H1 (cell line): ENCODE results near the gene VSIR. TPM values are rescaled to one million over a fixed set of nuclear protein-coding genes. Genes with fewer than 3 reads are reported as not detected.

ENCODE experiments used
- CTCF ChIA-PET: fragments of 300-600 bp; sonication (Branson Sonifier 250); formaldehyde crosslinking; loops from one replicate; lab custom pipeline; 2021; ENCODE audit not compliant: partially characterized antibody; lab: Charles Lee
- POLR2A ChIA-PET: fragments of 300-600 bp; sonication (Branson Sonifier 250); formaldehyde crosslinking; loops from one replicate; lab custom pipeline; 2021; ENCODE audit warnings: inconsistent platforms; ENCODE audit not compliant: partially characterized antibody; lab: Charles Lee
- DNase-seq, 2 experiments: peaks; one replicate each; pipeline versions ENCODE4 v3.0.0 to v3.0.0-alpha.2; 2010 to 2022; ENCODE audit warnings: low spot score in 2 of 2, low read depth in 1 of 2, mixed read lengths in 1 of 2
- FAIRE-seq: peaks from 2 replicates; lab custom pipeline; 2011; peaks lifted over from hg19 to GRCh38; lab: Jason Lieb, UNC
- H2AFZ ChIP-seq: 2 replicates; pipeline ENCODE4 v1.8.1; 2012; ENCODE audit warnings: low read length, inconsistent platforms
- H2AK5ac ChIP-seq: 2 replicates; pipeline ENCODE4 v1.6.1; 2013; ENCODE audit warnings: low read depth, low read length
- H2BK120ac ChIP-seq: replicated peaks from 2 replicates; pipeline ENCODE3; 2013; ENCODE audit warnings: low read depth, low read length, inconsistent platforms
- H2BK12ac ChIP-seq: 2 replicates; pipeline ENCODE4 v1.6.1; 2013; ENCODE audit warnings: low read depth, low read length
- H2BK15ac ChIP-seq: 2 replicates; pipeline ENCODE4 v1.6.1; 2013; ENCODE audit warnings: low read length
- H2BK20ac ChIP-seq: 2 replicates; pipeline ENCODE4 v1.6.1; 2013; ENCODE audit warnings: low read length
- H2BK5ac ChIP-seq: 2 replicates; pipeline ENCODE4 v1.6.1; 2013; ENCODE audit warnings: low read depth, low read length
- H3K14ac ChIP-seq: 2 replicates; pipeline ENCODE4 v1.6.1; 2013; ENCODE audit warnings: inconsistent platforms; ENCODE audit not compliant: insufficient read length
- H3K18ac ChIP-seq: 2 replicates; pipeline ENCODE4 v1.6.1; 2013; ENCODE audit warnings: low read length; ENCODE audit errors: extremely low read depth
- H3K23ac ChIP-seq: 2 replicates; pipeline ENCODE4 v1.6.1; 2013; ENCODE audit warnings: inconsistent platforms; ENCODE audit not compliant: insufficient read length
- H3K23me2 ChIP-seq: 2 replicates; pipeline ENCODE4 v1.6.1; 2013; ENCODE audit warnings: low read depth, low read length
- H3K27ac ChIP-seq: 2 replicates; pipeline ENCODE4 v1.6.1; 2011; ENCODE audit warnings: low read depth, low read length, inconsistent platforms
- H3K27me3 ChIP-seq, 4 experiments: replicated peaks in 1 of 4; 1 replicate in 1 of 4; 2 replicates in 3 of 4; pipeline versions ENCODE4 v1.6.1 to v1.8.1; 2011 to 2013; ENCODE audit warnings: low read length in 3 of 4, mild to moderate bottlenecking in 3 of 4, inconsistent platforms in 2 of 4, mixed read lengths in 2 of 4, moderate library complexity in 1 of 4; ENCODE audit not compliant: control insufficient read depth in 3 of 4, insufficient read depth in 3 of 4; ENCODE audit errors: extremely low read depth in 1 of 4
- H3K36me3 ChIP-seq, 4 experiments: 2 replicates each; pipeline versions ENCODE4 v1.6.1 to v1.8.1; 2011 to 2013; ENCODE audit warnings: mild to moderate bottlenecking in 4 of 4, low read length in 3 of 4, moderate library complexity in 2 of 4, control low read depth in 1 of 4, inconsistent platforms in 1 of 4; ENCODE audit not compliant: insufficient read depth in 4 of 4, control insufficient read depth in 2 of 4
- H3K4ac ChIP-seq: replicated peaks from 2 replicates; pipeline ENCODE3; 2013; ENCODE audit warnings: low read length, low read depth, mixed read lengths, inconsistent platforms; ENCODE audit not compliant: insufficient read length
- H3K4me1 ChIP-seq, 4 experiments: replicated peaks in 1 of 4; 1 replicate in 1 of 4; 2 replicates in 3 of 4; pipeline versions ENCODE4 v1.6.1 to v1.8.1; 2011 to 2013; ENCODE audit warnings: low read length in 3 of 4, inconsistent platforms in 2 of 4, mixed read lengths in 1 of 4; ENCODE audit not compliant: insufficient read depth in 4 of 4, control insufficient read depth in 3 of 4
- H3K4me2 ChIP-seq, 2 experiments: 2 replicates each; pipeline versions ENCODE4 v1.6.1 to v1.8.1; 2011 to 2013; ENCODE audit warnings: low read depth in 2 of 2, low read length in 2 of 2, control low read depth in 1 of 2, inconsistent platforms in 1 of 2, mild to moderate bottlenecking in 1 of 2; ENCODE audit not compliant: insufficient read depth in 1 of 2
- H3K4me3 ChIP-seq, 4 experiments: fragments of 200-600, 300-600 bp in 1 of 4; sonication (generic), shearing (Covaris generic), sonication (Bioruptor Twin) in 1 of 4; 2 replicates each; pipeline versions ENCODE4 v1.5.1 to v1.8.1; 2011 to 2016; ENCODE audit warnings: low read length in 4 of 4, low read depth in 3 of 4, control low read depth in 2 of 4, inconsistent platforms in 2 of 4, mild to moderate bottlenecking in 2 of 4, mixed read lengths in 1 of 4, moderate library complexity in 1 of 4; ENCODE audit not compliant: insufficient read depth in 2 of 4; ENCODE audit errors: extremely low read depth in 1 of 4
- H3K56ac ChIP-seq: replicated peaks from 2 replicates; pipeline ENCODE3; 2013; ENCODE audit warnings: low read depth, mild to moderate bottlenecking, mixed read lengths, low read length, inconsistent platforms; ENCODE audit not compliant: insufficient read length
- H3K79me1 ChIP-seq: 2 replicates; pipeline ENCODE4 v1.6.1; 2013; ENCODE audit warnings: low read depth, low read length, control low read depth
- H3K79me2 ChIP-seq, 2 experiments: 2 replicates each; pipeline versions ENCODE4 v1.6.1 to v1.8.1; 2012 to 2013; ENCODE audit warnings: low read length in 2 of 2, mild to moderate bottlenecking in 2 of 2, inconsistent platforms in 1 of 2; ENCODE audit not compliant: insufficient read depth in 2 of 2, control insufficient read depth in 1 of 2
- H3K9ac ChIP-seq, 4 experiments: replicated peaks in 1 of 4; 1 replicate in 1 of 4; 2 replicates in 3 of 4; pipeline versions ENCODE4 v1.6.1 to v1.8.1; 2011 to 2013; ENCODE audit warnings: low read depth in 3 of 4, low read length in 3 of 4, control low read depth in 2 of 4, mild to moderate bottlenecking in 2 of 4, moderate library complexity in 2 of 4, inconsistent platforms in 1 of 4; ENCODE audit errors: extremely low read depth in 1 of 4
- H3K9me3 ChIP-seq, 2 experiments: 2 replicates each; pipeline versions ENCODE4 v1.6.1 to v1.8.1; 2012 to 2013; ENCODE audit warnings: mild to moderate bottlenecking in 2 of 2, moderate library complexity in 2 of 2, control low read depth in 1 of 2, inconsistent platforms in 1 of 2, low read depth in 1 of 2, low read length in 1 of 2, mixed read lengths in 1 of 2; ENCODE audit not compliant: insufficient read depth in 2 of 2
- H4K20me1 ChIP-seq, 2 experiments: replicated peaks in 1 of 2; 2 replicates each; pipeline versions ENCODE3 to v1.8.1; 2011 to 2013; ENCODE audit warnings: inconsistent platforms in 2 of 2, low read length in 2 of 2, mild to moderate bottlenecking in 1 of 2; ENCODE audit not compliant: insufficient read depth in 2 of 2, control insufficient read depth in 1 of 2
- H4K5ac ChIP-seq: 2 replicates; pipeline ENCODE4 v1.6.1; 2013; ENCODE audit warnings: low read length, low read depth, mixed read lengths, inconsistent platforms; ENCODE audit not compliant: insufficient read length
- H4K8ac ChIP-seq: 2 replicates; pipeline ENCODE4 v1.8.0; 2013; ENCODE audit warnings: mild to moderate bottlenecking, moderate library complexity, low read length, inconsistent platforms; ENCODE audit not compliant: insufficient read depth; ENCODE audit errors: extremely low read depth
- H4K91ac ChIP-seq: replicated peaks from 2 replicates; pipeline ENCODE3; 2013; ENCODE audit warnings: low read length, mixed read lengths, inconsistent platforms; ENCODE audit not compliant: insufficient read length
- HDAC2 ChIP-seq, 2 experiments: fragments of 300-600 bp in 1 of 2; sonication (generic) in 1 of 2; IDR thresholded peaks; 2 replicates each; pipeline ENCODE4 v1.6.1; 2011 to 2012; ENCODE audit warnings: low read depth in 2 of 2, low read length in 2 of 2, mild to moderate bottlenecking in 2 of 2, moderate library complexity in 2 of 2, borderline replicate concordance in 1 of 2, inconsistent platforms in 1 of 2
- POLR2A ChIP-seq, 2 experiments: IDR thresholded peaks; 1 replicate in 1 of 2; 2 replicates in 1 of 2; pipeline ENCODE4 v1.6.1; 2011; ENCODE audit warnings: low read depth in 2 of 2, low read length in 2 of 2, mild to moderate bottlenecking in 2 of 2; ENCODE audit errors: control extremely low read depth in 1 of 2
- SIN3A ChIP-seq, 2 experiments: IDR thresholded peaks in 1 of 2; conservative IDR thresholded peaks in 1 of 2; 2 replicates each; pipeline ENCODE4 v1.6.1; 2011 to 2012; ENCODE audit warnings: low read length in 2 of 2, improper control_type of control experiment in 1 of 2, low read depth in 1 of 2, mild to moderate bottlenecking in 1 of 2
- SP4 ChIP-seq: IDR thresholded peaks from 2 replicates; pipeline ENCODE4 v1.6.1; 2012; ENCODE audit warnings: low read length, inconsistent platforms
- USF2 ChIP-seq: IDR thresholded peaks from 2 replicates; pipeline ENCODE4 v1.6.1; 2011; ENCODE audit warnings: low read length, improper control_type of control experiment
- WGBS, 2 experiments: shearing (Covaris generic) in 1 of 2; methylation state at CpG; one replicate each; pipeline versions ENCODE4 v1.1.6 to v1.1.7; 2013 to 2015; ENCODE audit warnings: low lambda C conversion rate in 2 of 2, mixed read lengths in 2 of 2, inconsistent platforms in 1 of 2, low coverage in 1 of 2, missing lambda C conversion rate in 1 of 2; ENCODE audit not compliant: insufficient replicate concordance in 2 of 2, insufficient coverage in 1 of 2, insufficient read length in 1 of 2; ENCODE audit errors: extremely low coverage in 1 of 2, missing lambda C conversion rate in 1 of 2; 5-methylcytosine and 5-hydroxymethylcytosine counted together
- polyA plus RNA-seq, 7 experiments: library from polyadenylated mRNA; depleted of rRNA in 3 of 7; stranded (reverse) in 5 of 7; unstranded in 2 of 7; fragments of >200 nt in 5 of 7; fragments of 200-250 nt in 2 of 7; gene quantifications; 1 replicate in 5 of 7; 2 replicates in 1 of 7; 4 replicates in 1 of 7; pipeline versions ENCODE4 v1.2.1 to v1.2.3, GENCODE V29; 2011 to 2013; ENCODE audit warnings: missing spikeins in 2 of 7, mixed read lengths in 2 of 7
- total RNA-seq: library from RNA; stranded (reverse); fragmentation: NEBNext Ultra II Directional; extraction: Animal tissue kit (Norgen Biotek cat#: 25700); gene quantifications from 2 replicates; pipeline ENCODE4 v1.2.1, GENCODE V29; 2021
- TF ChIP-seq, protein P1 (sequence below): IDR thresholded peaks from 2 replicates; pipeline ENCODE4 v1.6.1; 2012; ENCODE audit warnings: inconsistent platforms

The VSIR gene
- total and polyA plus RNA-seq, 2 of the 8 experiments (the other 6 are each of a cell fraction or from before 2014, with no cell fraction given): 0.33 TPM; not detected in 1

DNA sequence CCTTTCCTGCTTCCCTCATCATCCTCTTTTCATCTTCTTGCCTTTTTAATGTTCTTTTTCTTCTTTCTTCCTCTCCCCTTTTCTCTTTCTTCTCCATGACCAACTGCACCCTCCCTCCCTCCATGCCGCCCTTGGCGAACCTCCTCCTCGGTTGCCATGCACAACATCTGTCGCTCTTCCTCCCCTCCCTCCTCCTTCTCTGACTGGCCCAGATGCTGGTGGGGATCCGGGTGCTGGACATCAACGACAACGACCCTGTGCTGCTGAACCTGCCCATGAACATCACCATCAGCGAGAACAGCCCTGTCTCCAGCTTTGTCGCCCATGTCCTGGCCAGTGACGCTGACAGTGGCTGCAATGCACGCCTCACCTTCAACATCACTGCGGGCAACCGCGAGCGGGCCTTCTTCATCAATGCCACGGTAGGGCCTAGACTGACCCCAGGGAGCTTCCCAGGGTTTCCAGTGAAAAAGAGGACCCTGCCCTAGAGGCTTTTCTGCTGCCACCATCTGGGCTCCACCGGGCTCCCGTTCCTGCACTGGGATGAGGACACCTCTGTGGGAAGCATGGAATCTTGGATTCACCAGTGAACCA, 11.5 kb upstream of the VSIR start:
- Histone ChIP-seq H2BK15ac (no peak overlapping the region), H4K20me1 (no peaks in the 10 kb centered on the region), H3K14ac (no peak overlapping the region), H2BK5ac (no peak overlapping the region), H3K23me2 (no peaks in the 10 kb centered on the region), H3K27me3 (no peaks in the 10 kb centered on the region), H2BK12ac (no peak overlapping the region), H3K56ac (no peak overlapping the region), H2AK5ac (no peak overlapping the region), H4K5ac (no peak overlapping the region), H3K36me3 (no peaks in the 10 kb centered on the region), H3K27ac (no peak overlapping the region), H3K4ac (no peak overlapping the region), H3K79me2 (no peaks in the 10 kb centered on the region), H3K4me2 (no peak overlapping the region), H3K79me1 (no peaks in the 10 kb centered on the region), H3K4me1 (peaks cover 0 to 6% (median 2%) of the 10 kb centered on the region in 4 experiments; a peak in 4 of 7 replicates), H3K9ac (no peak overlapping the region)
- DNase-seq: no peak
- 89% methylated on average over 18 of the region's 18 CpGs; no CpG with 5 or more reads in 1 of the 2 experiments for WGBS, 2 experiments
- TF ChIP-seq USF2: no peak
- no peak for TF ChIP-seq HDAC2 (IDR thresholded peaks at IDR 0.05; ENCODE audit: borderline replicate concordance in 1 of 2, low read depth in 2 of 2, low read length in 2 of 2)
- TF ChIP-seq SIN3A (conservative IDR thresholded peaks at IDR 0.05 in 1 of 2, IDR thresholded peaks at IDR 0.05 in 1 of 2; ENCODE audit: low read depth in 1 of 2, low read length in 2 of 2): no peak
- TF ChIP-seq POLR2A (IDR thresholded peaks at IDR 0.05; ENCODE audit: control extremely low read depth in 1 of 2, low read depth in 2 of 2, low read length in 2 of 2): no peak
- no peak for TF ChIP-seq SP4
- TF ChIP-seq, protein P1, sequence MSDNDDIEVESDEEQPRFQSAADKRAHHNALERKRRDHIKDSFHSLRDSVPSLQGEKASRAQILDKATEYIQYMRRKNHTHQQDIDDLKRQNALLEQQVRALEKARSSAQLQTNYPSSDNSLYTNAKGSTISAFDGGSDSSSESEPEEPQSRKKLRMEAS: no peak
- TF ChIP-seq, all 59 proteins: peak for 0
- Histone ChIP-seq H2BK120ac (no peak overlapping the region), H2BK20ac (no peak overlapping the region), H4K8ac (no peak overlapping the region), H3K18ac (no peak overlapping the region), H3K4me3 (no peak overlapping the region), H4K91ac (no peak overlapping the region), H3K23ac (no peak overlapping the region), H3K9me3 (no peaks in the 10 kb centered on the region), H2AFZ (no peak overlapping the region)
- POLR2A ChIA-PET: interaction anchor here (0.6 kb wide), 1 partner anchor 288 kb away, joined by 3 read pairs; no protein-coding TSS in a partner anchor
- CTCF ChIA-PET: interaction anchor here (1.0 to 1.8 kb wide), 3 partner anchors 11 to 38 kb away, joined by 3 to 8 read pairs (median 3); partner anchors contain the start of gene VSIR
- no peak for FAIRE-seq
